ENCODE results near the gene CYP2C19.
"Not testable (repeated sequence)": the region's sequence is repeated elsewhere in the genome, so short reads cannot be mapped to it uniquely, and the experiment has no call there.

CYP2C19 gene

DNA sequence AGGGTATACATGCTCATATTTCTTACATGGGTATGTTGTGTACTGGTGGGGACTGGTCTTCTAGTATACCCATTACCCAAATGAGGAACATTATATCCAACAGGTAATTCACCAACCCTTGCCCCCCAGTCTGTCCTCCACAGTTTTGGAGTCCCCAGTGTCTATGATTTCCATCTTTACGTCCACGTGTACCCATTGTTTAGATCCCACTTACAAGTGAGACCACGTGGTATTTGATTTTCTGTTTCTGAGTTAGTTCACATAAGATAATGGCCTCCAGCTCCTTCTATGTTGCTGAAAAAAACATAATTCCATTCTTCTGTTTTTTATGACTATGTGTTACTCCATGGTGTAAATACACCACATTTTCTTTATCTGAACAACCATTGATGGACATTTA lies 126.6 kb downstream of the CYP2C19 start:
- no peak for DNase-seq

DNA sequence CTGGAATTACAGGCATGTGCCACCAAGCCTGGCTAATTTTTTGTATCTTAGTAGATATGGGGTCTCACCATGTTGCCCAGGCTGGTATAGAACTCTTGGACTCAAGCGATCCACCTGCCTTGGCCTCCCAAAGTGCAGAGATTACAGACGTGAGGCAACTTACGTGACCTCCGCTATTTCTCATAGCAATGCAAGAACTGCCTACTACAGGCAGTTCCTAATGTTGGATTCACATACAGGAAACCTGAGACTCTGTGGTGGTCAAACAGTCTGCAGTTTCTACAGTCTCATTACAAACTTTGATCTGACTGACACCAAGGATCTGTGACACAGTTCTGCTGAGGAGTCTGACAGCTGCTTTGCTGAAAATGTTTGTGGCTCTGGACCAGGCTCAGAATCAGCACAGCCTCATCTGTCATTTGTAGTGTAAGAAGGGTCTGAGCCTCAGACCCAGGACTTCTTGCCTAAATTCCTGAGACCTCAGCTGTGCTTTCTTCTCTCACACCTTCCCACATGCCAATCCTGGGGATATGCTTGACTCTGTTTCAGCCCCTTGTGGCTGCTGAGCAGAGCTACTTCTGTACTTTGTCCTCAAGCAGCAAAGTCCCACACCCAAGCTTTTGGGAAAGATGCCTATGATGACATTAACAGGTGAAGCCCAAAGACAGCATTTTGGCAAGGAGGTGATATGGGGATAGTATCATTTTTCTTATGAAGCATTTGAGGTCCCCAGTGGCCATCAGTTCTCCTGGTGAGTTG lies 128.0 kb downstream of the CYP2C19 start:
- no peak for DNase-seq

DNA sequence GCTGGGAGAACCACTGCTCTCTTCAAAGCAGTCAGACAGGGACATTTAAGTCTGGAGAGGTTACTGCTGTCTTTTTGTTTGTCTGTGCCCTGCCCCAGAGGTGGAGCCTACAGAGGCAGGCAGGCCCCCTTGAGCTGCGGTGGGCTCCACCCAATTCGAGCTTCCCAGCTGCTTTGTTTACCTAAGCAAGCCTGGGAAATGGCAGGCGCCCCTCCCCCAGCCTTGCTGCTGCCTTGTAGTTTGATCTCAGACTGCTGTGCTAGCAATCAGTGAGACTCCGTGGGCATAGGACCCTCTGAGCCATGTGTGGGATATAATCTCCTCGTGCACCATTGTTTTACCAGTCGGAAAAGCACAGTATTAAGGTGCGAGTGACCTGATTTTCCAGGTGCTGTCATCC lies 135.9 kb downstream of the CYP2C19 start:
- DNase-seq: not testable (repeated sequence)

DNA sequence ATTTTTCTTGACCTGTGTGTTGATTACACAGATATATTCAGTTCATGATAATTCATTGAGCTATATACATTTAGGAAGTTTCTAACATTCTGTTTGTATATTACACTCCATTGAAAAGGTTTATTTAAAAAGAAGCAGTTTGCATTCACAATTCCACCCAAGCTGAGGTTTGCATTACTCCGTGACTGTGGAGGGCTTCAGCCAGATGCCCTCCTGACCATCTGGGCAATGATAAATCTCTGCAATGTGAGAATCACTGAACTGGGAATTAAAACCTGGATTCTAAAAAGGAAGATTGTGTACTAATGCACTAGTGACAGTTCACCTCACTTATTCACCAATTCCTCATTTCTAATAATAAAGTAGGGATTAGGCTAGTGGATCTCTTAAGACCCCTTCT lies 139.6 kb downstream of the CYP2C19 start:
- no peak for DNase-seq

DNA sequence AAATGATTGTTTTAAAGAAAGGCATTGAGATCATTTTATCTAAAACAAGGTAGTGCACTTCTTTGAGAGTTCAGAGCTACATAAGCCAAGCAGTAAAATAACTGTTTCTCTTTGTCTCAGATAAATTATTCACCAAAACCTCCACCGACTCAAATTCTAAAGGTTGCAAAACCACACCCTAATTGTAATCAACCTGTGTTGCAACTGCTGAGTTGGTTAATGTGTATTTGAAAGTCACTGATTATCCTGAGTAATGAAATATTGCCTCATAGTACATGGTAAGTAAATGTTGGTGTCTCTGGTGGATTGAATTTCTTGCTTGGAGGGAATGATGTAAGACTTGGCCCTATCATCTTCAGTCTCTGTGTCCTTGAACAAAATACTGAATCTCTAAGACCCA lies 140.1 kb downstream of the CYP2C19 start:
- no peak for DNase-seq
